ENCODE data around the gene SSH3. TPM values are rescaled to one million over a fixed set of nuclear protein-coding genes. Genes with fewer than 3 reads are reported as not detected.

SSH3 gene, protein sequence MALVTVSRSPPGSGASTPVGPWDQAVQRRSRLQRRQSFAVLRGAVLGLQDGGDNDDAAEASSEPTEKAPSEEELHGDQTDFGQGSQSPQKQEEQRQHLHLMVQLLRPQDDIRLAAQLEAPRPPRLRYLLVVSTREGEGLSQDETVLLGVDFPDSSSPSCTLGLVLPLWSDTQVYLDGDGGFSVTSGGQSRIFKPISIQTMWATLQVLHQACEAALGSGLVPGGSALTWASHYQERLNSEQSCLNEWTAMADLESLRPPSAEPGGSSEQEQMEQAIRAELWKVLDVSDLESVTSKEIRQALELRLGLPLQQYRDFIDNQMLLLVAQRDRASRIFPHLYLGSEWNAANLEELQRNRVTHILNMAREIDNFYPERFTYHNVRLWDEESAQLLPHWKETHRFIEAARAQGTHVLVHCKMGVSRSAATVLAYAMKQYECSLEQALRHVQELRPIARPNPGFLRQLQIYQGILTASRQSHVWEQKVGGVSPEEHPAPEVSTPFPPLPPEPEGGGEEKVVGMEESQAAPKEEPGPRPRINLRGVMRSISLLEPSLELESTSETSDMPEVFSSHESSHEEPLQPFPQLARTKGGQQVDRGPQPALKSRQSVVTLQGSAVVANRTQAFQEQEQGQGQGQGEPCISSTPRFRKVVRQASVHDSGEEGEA
- 10.8 and 19.0 TPM in 2 replicates for total RNA-seq (2014; rRNA removed)
- polyA plus RNA-seq (2012): 19.9 TPM

DNA sequence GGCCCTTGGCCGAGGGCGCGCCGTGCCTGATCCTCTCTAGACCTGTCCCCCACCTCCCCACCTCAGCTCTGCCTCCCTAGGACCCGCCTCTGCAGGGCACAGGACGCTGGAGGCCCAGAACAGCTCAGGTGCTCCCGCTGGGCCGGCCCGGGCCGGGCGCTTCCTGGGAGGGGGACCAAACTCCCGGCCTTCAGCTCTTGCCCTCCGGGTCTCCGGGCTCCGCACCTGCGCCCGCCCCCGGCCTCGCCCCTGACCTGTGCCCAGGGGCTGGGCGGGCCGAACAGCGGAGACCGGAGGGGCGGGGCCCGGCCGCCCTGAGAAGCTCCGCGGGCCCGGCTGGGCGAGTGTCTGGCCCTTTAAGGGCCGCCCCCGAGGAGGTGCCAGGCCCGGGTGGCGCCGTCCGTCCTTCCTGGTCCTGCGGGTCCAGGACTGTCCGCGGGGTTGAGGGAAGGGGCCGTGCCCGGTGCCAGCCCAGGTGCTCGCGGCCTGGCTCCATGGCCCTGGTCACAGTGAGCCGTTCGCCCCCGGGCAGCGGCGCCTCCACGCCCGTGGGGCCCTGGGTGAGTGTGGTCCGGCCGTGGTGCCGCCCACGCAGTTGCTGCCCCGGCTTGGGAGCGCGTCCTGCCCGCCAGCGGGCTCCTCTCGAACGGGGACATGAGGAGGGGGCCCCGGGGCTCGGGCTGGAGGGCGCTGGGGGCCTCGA, at the start of gene SSH3:
TSS of gene SSH3 (plus strand) at position 399 of the 703 bp plus-strand sequence. CDS start at position 495, 96 bp downstream.
- DNase-seq (ENCODE audit: low read depth): peak; percentile 53

DNA sequence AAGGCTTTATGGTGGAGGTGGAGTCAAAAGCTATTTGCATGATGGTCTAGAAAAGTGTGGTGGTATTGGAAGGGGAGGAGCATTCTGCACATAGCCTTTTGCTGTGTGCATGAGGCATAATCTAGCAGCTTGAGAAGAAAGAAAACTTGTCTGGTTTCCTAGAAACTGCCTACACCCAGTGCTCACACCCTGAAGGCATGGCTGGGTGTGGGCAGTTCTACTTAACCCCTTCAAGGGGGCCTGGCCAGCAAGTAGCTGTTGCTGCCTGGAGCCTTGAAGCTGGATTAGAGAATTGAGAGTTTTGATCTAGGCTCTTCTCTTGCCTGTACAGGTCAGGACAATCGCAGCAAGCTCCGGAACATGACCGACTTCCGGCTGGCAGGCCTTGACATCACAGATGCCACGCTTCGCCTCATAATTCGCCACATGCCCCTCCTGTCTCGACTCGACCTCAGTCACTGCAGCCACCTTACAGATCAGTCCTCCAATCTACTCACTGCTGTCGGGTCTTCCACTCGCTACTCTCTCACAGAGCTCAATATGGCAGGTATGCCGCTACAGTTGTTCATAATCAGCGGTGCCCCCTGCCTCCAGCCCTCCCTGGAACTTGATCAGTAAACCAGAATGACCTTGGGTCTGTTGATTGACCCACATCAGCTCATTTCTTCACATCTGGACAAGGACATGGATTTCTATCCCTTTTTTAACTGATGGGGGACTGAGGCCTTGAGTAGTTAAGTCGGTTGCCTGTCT, 49.3 kb upstream of the SSH3 start:
- DNase-seq (ENCODE audit: low read depth): no peak

DNA sequence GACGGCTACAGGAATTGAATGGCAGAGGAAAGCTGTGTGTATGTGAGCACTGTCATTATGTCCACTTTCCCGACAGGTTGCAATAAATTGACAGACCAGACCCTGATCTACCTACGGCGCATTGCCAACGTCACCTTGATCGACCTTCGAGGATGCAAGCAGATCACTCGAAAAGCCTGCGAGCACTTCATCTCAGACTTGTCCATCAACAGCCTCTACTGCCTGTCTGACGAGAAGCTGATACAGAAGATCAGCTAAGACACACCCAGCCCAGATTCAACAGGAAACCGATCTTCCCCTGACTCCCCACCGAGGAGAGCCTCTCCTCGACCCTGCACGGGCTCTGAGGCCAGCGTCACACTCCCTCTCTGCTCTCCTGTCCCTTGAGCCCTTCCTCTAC, 48.5 kb upstream of the SSH3 start:
- no peak for DNase-seq (ENCODE audit: low read depth)

DNA sequence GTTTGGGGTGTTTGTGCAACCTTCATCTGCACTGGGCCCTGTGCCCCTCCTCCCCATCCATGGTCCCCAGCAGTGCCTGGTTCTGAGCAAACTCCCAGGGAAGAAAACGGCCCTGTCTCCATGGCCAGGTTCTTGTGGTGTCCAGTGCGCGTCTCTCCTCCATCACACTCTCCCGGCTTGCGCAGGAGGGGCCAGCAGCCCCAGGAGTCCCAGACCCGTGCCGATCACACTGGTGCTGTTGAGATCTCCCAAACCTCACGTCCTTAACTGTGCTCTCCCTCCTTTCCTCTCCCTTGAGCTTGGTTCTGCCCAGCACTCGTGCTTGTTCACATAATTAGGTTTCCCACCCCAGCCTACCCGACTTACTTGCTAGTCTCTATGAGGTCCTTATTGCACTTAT, 48.0 kb upstream of the SSH3 start:
- DNase-seq (ENCODE audit: low read depth): no peak

DNA sequence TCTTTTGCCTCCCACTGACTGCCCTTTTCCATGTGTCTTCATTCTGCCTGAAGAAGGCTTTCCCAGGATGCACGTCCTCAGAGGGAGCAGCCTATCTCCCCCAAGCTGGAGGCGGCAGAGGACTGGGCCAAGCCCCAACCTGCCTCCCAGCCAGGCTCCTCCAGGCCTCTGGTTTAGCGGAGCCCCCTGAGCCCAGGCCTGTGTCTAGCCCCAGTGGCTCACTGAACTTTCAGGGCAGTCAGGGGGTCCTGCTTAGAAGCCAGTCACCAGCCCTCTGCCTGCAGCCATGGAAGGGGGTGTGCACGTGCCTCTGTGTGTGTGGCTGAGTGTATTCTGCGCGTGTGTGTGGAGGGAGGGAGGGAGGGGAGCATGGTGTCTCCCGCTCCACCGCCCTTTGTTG, 47.5 kb upstream of the SSH3 start:
- no peak for DNase-seq (ENCODE audit: low read depth)

DNA sequence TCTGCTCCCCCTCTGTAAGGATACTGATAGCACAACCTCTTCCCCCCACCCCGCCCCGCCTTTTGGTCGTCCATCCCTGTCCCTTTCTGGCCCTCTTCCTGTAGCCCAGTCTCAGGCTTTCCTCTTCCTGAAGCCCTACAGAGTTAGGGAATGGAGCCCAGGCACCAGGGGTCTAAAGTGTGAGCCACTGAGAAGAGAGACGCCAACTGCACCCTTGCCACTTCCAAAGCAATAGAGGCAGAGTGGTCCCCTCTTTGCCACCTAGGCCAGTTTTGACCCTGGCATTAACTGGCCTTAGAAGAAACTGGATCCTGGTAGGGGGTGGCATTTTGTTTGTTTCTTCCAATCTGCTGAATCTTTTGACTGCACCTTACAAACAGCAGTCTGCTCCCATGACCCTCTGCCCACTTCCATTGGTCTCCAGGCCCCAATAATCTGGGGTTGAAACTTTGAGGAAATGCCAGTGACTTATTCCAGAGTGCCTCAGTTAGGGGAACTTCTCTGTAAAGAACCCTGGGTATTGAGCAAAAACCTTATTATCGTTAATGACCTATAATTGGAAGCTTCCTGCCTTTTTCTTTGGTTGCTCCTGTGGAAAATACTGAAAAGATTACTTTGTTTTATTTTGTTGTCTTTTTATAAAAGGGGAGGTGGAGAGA, 46.7 kb upstream of the SSH3 start:
- no peak for DNase-seq (ENCODE audit: low read depth)

DNA sequence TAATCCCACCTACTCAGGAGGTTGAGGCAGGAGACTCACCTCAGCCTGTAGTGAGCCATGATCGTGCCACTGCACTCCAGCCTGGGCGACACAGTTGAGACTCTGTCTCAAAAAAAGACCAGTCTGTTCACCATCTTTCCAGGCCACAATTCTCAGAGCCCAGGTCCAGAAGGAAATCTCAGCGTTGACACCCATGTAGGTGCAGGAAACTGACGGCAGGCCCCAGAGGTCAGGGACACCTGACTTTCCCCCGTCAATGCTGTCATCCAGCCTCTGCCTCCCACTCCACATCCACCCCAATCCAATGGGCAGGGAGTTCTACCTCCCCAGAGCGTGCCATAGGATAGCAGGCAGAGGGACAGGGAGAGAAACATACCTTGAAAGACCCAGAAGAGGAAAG, 42.9 kb upstream of the SSH3 start:
- no peak for DNase-seq (ENCODE audit: low read depth)

DNA sequence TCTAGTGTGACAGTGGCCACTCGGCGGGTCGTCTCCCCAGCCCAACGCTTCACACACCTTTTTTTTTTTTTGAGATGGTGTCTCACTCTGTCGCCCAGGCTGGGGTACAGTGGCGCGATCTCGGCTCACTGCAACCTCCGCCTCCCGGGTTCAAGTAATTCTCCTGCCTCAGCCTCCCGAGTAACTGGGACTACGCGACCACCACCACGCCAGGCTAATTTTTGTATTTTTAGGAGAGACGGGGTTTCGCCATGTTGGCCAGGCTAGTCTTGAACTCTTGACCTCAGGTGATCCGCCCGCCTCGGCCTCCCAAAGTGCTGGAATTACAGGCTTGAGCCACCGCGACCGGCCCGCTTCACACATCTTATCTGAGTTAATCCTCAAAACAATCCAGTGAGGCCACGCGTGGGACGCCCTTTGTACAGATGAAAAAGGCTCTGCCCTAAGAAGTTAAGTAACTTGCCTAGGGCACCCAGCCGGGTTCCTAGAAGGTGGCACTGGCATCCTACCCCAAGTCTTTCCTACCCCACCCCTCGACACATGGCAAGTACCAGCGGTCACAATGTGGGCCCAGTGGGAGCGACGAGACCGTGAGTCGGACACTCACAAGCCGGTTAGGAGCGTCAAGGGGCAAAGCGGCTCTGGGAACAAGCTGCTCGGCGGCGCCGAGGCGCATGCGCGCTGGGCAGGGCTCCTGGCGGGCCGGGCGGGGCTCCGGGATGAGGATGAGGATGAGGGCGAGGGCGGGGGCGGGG, 42.3 kb upstream of the SSH3 start:
- peak; percentile 31 for DNase-seq (ENCODE audit: low read depth)

DNA sequence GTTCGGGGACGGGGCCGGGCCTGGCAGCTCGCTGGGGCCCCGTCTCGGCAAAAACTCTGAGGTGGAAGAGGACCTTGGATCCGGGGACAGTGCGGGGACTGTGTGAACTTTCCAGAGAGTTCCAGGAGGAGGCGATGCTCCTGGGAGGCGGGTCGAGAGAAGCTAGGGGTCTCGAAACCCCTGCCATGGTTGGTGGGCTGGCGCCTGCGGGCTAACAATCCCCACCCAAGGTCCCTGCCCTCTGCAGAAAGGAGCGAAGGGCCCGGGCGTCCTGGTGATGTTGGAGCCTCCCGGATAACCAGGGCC, 41.7 kb upstream of the SSH3 start:
- no peak for DNase-seq (ENCODE audit: low read depth)

DNA sequence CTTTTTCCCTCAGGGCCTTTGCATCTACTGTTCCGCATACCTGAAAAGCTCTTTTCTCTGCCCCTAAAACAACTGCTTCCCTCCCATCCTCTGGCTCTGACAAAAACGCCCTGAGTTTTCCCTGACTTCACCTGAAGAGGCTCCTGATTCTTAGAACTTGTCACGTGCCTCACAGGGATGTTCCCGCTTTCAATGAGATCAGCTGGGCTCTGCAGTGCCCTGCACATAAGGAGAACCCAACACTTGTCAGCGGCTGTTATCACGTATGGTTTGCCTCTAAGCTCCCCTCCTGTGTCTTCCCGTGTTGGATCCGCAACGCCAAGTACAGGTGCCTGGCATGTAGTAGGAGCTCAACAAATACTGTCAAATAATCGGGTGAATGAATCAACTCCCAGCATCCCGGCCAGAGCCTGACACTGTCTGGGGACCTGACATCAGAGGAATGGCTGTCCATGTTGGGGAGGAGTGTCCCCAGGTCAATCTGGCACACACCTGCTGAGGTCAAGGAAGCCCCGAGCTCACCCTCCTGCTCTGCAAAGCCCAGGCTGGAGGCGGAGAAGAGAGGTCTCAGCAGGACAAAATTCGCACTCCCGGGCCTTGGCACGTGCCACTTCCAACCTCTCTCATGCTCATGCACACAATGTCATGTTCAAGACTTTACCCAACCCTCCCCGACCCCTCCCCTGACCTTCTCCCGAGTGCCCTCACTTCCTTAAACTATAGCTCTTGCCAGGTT, 41.2 kb upstream of the SSH3 start:
- DNase-seq (ENCODE audit: low read depth): no peak

DNA sequence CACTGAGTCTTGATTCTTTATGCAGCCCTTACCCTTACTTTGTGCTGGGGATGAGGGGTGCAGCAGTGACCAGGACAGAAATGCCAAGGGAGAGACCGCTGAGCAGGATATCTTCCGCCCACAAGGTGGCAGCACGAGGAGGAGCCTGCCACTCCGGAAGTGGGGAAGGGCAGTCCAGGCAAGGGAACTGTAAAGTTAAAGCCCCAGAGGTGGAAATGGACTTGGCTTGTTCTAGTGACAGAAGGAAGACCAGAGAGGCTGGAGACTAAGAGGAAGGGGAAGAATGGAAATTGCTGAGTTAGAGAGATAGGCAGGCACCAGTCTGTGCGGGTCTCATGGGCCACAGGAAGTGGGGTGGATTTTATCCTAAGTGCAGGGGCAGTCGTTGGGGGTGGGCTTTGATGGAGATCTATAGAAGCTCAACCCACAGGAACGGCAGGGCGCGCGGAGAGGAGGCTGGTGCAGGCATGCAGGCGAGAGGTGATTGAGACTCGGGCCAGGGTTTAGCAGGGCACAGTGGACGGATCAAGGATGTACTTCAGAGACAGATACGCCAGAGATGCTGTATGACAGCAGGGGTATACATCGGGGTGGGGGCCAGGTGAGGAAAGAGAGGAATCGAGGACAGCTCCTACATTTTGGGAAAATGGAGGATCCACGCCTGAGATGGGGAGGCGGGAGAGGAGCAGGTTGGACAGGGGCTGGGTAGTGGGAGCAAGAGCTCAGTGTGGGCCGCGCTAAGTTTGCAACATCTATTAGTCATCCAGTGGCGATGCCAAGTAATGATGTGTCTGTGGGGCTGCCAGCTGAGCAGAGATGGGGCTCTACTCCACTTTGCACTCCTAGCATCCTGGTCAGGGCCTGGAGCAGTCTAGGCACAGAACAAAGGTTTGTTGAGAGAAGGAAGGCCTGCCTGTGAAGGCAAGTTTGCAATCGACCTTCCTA, 40.3 kb upstream of the SSH3 start:
- DNase-seq (ENCODE audit: low read depth): peak; percentile 82

DNA sequence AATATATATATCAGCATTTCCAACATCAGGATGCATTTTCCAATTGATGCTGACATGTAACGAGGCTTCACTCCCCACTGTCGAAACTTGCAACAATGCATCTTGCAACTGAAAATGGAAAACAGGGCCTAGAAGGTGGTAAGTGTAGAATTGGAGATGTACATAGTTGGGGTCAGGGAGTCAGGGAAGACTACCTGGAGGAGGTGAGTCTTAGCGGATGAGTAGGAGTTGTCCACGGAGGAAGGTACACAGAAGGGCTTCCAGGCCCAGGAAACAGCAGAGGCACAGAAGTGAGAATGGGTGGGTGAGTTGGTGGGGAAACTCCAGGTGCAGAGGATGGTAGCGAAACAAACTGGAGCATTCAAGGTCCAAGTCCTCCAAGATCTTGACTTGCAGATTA, 39.1 kb upstream of the SSH3 start:
- DNase-seq (ENCODE audit: low read depth): no peak

DNA sequence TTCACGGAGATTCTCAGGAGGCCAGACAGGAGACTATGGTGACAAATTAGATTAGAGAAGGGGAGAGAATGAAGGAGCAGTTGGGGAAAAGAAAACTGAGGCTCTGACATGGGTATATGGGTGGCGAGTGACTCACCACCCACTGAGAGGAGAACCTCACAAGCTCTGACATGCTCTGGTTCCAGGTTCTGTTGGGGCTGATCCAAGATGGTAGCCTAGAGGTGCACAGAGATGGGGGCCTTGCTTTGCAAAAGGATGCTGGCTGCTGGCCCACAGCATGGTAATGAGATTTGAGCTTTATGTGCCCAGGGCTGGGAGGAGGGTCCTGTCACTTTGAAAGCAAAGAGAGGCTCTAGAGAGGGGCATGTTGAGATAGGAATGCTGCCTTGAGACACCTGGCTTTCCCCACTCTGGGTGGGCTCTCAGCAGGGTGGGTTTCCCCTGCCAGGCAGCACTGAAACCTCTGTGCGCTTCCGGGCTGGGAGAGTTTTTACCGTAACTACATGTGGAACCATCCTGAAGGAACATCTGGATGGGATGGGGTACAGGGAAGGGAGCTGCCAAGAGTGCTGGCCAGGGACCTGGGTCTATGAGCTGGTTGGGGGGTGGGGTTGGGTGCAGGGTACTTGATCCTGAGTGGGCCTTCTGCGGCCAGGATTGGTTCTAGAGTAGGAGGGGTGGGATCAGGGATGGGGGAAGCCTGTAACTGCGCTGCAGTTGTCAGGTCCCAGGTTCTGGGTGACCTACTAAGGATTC, 38.3 kb upstream of the SSH3 start:
- DNase-seq (ENCODE audit: low read depth): no peak

DNA sequence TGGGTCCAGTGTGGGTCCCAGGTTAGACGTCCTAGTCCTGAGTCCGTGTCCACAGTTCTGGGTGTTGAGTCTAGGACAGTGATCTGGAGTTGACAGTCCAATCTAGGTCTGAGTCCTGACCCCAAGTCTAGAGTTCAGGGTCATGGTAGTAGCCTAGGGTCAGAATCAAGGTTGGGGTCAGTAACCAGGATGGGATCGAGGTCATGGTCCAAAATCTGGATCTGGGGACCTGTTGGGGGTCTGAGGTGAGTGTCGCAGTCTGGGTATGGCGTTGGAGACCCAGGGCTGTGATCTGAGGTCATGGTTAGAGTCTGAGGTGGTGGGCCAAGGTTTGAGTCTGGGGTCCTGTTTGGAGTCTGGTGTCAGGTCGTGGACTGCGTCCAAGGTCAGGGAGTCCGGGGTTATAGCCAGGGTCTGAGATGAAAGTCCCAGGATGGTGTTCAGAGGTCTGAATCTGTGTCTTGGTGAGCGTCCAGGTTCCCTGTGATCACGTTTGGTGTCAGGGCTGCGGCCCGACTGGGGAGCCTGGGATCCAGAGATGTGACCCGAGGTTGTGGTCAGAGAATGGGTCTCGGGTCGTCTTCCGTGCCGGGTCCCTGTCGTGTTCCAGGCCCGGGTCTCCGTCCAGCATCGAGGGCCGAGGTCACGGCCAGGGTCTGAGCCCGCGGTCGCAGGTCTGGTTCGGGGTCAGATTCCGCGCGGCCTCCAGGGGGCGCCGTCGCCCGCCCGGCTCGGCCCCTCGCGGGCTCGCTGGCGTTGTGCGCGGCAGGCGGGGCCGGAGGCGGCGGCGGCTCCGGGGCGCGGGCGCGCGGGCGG, 37.5 kb upstream of the SSH3 start:
- peak; percentile 43 for DNase-seq (ENCODE audit: low read depth)

DNA sequence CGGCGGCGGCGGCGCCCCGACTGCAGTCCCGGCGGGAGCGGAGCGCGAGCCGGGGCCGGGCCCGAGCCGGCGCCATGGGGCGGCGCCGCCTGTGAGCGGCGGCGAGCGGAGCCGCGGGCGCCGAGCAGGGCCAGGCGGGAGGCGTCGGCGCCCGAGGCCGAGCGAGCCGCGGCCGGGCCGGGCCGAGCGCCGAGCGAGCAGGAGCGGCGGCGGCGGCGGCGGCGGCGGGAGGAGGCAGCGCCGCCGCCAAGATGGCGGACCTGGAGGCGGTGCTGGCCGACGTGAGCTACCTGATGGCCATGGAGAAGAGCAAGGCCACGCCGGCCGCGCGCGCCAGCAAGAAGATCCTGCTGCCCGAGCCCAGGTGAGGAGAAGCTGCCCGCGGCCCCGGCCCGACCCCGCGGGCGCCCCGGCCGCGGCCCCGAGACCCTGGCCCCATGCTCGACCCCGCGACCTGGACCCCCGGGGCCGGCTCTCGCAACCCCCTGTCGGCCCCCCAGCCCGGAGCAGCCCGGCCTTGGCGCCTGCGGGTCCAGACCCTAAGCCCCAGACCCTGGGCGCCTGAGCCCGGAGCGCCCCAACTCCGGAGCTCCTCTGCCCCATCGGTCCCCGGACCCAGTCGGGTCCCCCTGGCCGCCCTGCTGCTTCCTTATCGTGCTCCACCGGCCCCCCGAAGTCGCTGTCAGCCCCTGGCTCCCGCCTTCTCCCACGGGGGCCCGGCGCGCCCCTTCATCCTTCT, 36.7 kb upstream of the SSH3 start, which contains the start of gene GRK2:
TSS of gene GRK2 (plus strand) at position 25 of the 739 bp plus-strand sequence. CDS start at position 252, 227 bp downstream.
- peak; percentile 37 for DNase-seq (ENCODE audit: low read depth)
